DMS114 treated with DMSO at 0.1 percent for 48 hours (cell line): ENCODE results near the gene TTC23.

Source experiments
- DNase-seq: peaks from one replicate; lab custom pipeline; 2025; ENCODE audit not compliant: unreplicated experiment; lab: John Stamatoyannopoulos, UW

TTC23 gene

DNA sequence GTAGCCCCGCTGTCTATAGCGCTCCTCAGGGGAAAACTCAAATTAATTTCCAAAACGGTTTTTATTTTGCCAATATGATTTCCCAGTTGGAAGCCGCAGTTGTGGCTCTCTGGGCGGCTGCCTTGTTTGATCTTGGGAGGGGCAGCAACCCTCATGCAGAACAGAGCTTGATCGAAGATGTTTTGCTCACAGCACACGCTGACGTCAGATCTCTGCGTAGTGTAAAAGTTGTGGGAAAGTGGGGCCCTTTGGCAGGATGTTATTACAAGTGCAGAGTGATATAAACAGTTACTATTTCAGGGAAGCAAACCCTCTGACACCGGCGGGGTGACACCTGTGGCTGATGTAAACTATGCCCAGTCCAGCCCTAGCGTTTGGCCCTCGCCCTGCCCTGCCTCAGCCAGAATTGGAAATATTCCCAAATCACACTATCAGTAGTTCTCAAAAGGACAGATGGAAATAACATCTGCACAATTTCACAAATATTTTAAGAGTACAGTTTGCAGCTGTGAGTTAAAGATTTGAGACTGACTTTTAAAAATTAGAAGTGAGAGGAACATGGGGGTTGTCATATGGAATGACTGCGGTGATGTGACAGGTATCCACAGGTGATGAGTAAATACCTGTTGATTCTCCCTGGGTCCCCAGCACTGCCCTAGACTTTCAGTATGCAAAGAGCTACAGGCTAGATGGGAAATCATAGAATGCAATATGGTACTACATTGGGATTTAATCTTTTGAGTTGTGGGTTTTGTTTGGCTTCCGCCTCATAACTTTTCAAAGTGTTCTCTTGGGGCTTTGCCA, 142.8 kb downstream of the TTC23 start:
- no peak for DNase-seq

DNA sequence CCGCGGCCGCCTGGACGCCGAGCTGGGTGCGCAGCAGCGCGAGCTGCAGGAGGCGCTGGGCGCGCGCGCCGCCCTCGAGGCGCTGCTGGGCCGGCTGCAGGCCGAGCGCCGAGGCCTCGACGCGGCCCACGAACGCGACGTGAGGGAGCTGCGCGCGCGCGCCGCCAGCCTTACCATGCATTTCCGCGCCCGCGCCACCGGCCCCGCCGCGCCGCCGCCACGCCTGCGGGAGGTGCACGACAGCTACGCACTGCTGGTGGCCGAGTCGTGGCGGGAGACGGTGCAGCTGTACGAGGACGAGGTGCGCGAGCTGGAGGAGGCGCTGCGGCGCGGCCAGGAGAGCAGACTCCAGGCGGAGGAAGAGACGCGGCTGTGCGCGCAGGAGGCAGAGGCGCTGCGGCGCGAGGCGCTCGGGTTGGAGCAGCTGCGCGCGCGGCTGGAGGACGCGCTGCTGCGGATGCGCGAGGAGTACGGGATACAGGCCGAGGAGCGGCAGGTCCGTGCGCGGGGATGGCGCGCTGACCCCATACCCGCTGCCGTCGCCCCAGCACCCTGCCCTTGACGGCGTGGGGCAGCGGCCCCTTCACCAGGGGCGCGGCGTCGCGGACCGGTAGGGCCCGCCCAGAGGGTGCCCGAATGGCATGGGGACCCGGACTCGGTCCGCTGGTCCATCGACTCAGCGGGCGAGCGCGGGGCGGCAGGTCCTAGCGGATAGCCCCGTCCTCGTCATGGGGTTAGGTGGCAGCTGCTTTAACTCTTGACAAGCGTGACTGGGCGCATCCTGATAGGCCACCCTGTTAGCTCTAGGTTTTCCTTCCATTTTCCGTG, 143.7 kb downstream of the TTC23 start:
- DNase-seq = peak; percentile 59

DNA sequence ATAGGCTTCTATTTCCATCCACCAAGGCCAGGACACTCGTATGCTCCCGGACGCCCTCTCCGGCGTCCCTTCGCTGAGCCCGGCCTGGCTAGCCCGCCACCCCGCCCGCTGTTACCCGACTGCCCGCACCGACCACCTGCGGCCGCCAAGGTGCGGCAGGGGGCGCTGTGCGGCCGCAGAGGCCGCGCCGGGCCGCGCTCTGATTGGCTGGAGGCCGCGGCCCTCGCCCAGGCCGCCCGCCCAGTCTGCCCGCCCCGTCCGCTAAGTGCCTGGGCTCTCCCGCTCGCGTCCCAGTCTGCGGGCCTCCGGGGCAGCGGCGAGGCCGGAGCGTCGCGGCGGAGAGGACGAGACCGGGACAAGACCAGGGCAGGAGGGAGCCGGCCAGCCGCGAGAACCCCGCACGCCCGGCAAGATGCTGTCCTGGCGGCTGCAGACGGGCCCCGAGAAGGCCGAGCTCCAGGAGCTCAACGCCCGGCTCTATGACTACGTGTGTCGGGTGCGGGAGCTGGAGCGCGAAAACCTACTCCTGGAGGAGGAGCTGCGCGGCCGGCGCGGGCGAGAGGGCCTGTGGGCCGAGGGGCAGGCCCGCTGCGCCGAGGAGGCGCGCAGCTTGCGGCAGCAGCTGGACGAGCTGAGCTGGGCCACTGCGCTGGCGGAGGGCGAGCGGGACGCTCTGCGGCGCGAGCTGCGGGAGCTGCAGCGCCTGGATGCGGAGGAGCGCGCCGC, 144.4 kb downstream of the TTC23 start, which contains the start of gene SYNM:
SYNM (plus strand) TSS at position 293 of the 726 bp plus-strand sequence; CDS start at position 413, 120 bp downstream.
- peak; percentile 84 for DNase-seq

DNA sequence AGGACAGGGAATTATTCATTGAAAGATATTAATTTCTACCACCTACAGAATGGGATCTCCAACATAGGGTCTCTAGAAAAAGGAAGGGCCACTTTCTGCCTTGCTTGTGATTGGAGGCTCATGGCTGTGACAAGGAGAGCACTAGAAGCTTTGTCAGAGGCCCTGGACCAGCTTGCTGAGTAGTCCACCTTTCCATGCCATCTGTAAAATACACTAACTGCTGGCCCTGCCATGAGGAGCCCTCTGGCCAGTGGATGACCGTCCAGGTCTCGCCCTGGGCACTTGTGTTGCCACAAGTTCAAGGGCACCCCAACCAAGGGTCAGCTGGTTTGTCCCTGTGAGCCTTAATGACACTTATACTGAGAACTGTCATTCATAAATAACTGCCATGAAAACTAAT, 146.1 kb downstream of the TTC23 start:
- DNase-seq = no peak

DNA sequence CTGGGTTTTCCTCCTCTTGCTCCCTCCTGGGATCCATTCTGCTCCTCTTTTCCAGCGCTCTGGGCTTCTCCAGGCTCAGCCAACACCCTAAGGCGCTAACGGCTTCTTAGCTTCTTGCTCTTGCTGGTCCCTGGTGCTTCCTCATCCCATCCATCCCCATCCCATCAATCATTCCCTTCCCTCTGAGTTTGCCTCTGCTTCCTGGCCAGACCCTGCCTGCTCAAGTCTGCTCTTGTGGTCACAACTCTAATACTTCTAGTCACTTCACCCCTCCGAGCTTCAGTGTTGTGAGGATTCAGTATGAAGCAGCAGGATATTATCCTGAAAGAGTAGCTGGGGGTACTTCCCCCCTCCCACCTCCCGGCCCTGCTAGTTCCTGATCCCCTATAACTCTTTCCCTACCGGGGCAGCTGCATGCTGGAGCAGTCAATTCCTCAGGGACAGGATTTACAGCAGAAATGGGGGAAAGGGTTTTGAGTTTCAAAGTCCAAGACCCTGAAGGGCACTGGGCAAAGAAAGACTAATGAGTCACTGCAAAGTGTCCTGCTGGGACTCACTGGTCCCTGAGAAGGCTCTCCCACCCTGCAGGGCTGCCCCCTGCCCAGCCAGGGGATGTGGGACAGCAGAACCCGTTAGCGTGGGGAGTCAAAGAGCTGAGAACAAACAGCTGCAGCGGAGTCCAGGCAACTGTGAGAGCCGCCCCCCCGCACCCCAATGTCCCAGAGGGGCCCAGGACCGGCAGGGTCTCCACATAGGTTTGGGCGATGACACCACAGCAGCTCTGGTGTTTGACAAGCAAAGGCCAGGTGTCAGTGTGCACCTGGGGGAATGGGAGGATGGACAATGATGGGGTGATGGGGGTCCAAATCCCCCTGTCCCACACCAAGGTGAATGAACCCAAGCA, 146.8 kb downstream of the TTC23 start:
- no peak for DNase-seq

DNA sequence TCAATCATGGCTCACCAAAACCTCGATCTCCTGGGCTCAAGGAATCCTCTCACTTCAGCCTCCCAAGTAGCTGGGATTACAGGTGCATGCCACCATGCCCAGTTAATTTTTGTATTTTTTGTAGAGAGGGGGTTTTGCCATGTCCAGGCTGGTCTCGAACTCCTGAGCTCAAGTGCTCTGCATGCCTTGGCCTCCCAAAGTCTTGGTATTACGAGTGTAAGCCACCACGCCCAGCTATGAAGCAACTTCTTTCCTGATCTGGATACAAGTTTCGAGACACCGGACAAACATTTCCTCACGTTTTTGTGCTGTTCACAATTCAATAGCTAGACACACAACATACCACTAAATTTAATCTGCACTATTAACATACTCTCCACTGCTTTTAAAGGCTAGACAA, 147.9 kb downstream of the TTC23 start:
- no peak for DNase-seq

DNA sequence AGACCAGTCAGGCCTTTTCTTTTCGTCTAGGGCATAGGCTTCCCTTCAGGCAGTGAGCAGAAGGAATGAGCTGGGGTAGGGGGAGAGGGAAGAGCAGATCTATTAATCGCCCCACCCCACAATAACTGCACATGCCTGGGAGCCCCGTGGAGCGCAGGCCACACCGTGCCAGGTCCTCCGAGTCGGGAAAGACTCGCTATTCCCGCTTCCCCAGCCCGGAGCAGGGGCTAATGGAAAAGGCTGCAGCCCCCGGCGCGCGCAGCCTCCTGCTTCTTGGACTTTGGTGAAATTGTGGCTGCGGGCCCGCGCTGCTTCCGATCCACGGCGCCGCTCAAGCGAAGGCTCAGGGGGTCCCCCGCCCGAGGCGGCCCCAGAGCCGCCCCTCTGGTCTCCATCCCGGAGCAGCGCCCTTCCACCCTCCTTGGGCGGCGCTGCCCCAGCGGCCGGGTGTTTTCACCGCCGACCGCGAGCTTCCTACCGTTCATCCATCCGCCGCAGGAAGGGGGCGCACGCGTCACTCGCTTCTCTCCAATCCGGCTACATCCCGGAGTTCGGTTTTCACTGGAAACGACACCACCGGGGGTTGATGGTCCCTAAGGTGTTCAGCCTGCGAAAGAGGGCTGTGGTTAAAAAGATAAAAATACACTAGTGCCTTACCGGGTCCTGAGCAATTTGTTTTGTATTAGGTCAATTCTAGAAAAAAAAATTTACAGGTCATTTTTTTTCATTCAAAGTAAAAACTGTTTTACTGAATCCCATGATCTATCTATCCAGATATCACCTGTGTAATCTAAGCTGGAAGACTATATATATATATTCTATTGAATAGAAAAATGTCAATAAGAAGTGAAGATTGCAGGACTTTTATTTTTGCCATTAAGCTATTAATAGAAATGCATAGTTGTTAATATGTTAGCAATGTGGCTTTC, 148.9 kb downstream of the TTC23 start:
- DNase-seq = peak; percentile 80

DNA sequence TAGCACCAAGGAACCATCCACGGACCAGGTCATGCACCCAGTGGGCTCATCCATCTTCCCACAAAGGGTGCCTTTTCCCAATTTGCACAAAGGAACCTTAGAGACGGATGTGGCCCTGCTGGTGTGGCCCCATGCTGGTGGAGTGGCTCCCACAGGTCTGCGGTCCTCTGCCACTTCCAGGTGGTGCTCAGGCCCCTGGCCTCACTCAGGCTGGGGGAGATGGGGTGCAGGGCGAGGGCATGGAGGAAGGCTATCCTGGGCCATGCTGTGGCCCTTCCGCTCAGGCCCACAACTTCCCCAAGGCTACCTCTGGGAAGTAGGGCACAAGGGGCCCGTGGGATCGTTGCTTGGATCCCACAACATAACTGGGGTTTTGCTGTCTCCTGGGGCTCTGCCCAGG, 149.7 kb downstream of the TTC23 start:
- DNase-seq = no peak

DNA sequence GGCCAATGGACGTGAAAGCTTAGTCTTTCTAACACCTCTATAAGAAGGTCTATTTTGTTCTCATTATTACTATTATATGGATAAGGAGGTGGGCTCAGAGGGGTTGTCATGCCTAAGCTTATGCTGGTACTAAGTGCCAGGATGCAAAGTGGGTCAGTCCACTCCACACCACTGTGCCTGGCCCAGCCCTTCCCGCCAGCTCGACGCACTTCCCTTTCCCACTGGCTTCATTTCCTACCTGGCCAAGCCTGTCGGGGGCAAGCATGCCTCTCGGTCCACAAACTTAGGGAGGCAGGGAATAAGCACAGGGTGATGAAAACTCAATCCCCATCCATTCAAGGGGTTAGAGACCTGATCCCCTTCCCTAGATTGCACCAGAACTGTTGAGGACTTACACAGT, 150.4 kb downstream of the TTC23 start:
- no peak for DNase-seq

DNA sequence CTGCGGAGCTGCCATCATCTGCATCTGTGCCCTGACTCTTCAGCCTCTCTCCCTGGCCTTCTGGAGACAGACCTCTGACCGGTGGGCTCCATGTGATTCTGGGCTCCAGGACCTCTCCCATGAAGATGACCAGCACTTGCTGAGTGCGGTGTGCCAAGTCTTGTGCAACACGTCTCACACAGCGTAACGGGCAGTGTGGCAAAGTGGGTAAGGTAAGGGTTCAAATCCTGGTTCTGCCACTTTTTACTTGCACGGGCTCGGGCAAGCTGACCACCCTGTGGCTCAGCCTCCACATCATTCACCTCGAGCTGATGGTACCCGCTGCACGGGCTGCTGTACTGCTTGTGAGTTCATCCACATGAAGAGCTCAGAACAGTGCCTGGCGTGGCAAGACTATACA, 151.0 kb downstream of the TTC23 start:
- no peak for DNase-seq

DNA sequence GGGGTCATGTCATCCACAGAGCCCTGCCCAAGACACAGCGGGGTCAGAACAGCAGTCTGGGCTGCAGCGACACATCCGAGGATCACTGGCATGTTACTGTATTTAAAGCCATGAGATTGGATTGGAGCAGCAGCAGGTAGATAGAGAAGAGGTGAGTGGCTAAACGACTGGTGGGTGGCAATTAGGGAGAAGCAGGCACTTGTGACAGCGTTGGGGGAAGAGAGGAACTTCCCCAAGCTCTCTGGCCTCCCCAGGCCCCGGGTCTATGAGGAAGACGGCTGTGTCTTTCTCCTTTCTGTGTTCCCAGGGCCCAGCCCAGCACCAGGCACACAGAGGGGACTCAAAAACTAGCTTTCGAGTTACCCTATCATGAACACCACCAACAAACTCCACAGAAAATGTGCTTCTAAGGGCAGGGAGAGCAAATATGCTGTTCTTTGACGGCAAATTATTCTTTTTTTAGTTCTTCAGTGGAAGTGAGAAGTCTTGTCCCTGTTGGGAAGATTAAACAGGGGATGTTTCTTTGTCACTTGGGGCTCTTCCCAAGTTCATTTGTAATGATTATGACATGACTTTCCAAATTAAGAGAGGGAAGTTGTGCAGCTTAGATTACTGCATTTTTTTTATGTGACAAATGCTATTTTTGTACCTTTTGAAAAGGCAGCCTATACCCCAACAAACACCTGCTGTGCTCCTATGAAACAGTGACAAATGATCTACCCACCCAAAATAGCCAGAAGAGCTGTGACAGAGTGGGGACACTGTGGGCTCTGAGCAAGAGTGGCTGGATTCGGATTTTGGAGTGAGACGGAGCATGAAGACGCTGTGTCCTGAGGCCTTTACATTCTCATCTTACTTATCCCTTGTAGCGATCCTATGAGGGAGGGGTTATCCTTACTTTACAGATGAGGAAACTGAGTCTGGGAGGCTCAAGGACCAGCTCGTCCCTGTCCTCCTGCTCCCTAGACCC, 151.7 kb downstream of the TTC23 start:
- no peak for DNase-seq

DNA sequence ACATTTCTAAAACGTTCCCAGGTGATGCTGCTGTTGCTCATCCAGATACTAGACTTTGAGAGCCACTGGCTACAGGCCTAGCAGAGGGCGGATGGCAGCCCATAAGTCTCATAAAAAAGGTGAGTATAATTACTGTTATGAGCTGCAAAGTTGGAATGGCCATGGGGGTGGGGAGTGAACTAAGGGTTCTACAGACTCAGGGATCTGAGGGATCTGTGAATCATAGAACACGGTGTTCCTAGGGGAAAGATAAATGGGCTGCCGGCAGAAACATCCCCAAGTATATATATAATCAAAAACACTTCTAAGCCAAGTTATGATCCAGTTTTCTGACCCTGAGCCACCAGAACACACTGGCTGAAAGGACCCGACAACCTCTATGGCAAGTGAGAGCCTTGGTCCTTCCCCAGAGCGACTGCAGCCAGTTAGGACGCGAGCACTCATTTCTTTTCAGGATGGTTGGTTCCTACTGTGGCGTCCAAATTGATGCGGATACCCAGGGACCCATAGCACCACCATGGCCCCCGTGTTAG, 152.4 kb downstream of the TTC23 start:
- no peak for DNase-seq

DNA sequence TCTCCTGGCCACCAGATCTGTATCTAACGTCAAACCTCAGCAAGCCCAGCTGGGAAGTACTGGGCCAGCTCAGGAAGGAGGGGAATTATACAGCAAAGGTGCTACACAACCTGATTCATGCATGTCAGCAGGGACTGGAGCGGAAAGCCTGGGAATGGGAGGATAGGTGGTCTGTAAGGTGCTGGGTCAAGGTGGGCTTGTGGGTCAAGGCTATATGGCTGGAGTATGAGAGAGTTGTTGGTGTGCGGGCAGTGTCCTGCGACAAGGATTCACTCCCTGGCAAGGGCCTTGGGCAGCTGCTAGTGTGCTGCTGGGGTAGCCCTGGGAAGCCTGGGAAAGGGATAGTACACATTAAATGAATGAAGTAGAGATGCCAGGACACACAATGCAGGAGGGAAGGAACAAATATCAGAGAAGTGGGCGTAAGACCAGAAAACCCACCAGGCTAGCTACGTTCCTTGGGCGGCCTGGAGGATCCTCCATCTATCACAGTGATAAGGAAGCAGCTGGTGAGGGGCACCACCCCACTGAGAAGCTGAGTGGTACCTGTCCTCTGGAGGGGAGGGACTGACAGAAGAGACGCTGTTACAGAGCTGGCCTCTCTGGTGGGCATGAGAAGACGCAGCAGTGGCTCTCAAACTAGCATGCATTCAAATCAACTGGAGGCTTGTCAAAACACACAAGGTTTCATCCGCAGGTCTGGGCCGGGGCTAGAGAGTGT, 153.0 kb downstream of the TTC23 start:
- no peak for DNase-seq

DNA sequence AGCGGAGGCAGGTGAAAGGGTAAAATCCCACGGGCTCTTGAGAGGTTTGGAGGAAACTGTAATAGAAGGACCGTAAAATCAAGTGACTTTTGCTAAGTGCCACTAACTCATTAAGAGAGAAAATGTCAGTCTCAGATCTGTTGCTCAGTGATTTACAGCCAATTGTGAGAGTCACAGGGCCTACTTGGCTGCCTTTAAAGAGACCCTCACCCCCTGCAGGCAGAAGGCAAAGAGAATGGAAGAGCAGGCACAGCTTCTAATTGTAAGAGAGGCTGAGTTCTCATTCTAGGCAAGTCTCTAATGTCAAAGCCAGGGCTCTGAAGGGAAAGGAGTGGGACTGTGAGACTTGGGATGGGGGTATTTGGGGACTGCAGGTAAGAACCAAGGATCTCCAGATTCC, 153.8 kb downstream of the TTC23 start:
- no peak for DNase-seq

DNA sequence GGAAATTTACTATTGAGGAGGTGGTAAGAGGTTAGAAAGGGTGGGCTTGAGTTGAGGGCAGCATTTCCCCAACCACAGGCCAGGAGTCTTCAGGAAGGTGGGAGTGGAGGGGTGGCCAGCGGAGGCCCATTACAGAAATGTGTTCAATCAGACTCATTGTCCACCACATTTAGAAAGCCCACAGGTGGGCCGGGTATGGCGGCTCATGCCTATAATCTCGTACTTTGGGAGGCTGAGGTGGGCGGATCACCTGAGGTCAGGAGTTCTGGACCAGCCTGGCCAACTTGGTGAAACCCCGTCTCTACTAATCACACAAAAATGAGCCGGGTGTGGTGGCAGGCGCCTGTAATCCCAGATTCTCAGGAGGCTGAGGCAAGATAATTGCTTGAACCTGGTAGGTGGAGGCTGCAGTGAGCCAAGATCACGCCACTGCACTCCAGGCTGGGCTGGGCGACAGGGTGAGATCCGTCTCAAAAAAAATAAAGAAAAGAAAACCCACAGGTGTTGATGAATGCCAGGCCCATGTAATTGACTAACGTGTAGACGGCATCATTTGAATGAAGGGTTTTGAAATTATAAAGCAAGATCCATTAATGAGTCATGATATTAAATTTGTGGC, 156.7 kb downstream of the TTC23 start:
- no peak for DNase-seq

DNA sequence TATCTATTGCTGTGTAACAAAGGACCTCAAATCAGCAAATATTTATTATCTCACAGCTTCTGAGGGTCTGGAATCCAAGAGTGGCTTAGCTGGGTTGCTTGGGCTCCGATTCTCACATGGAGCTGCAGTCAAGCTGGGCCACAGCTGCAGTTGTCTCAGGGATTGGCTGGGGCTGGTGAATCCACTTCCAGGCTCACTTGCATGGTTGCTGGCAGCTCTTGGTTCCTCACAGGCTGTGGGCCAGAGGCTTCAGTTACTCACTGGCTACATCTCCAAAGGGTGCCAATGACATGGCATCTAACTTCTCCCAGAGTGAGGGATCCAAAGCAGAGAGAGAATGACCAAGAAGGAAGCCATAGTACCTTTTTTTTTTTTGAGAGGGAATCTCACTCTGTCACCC, 158.4 kb downstream of the TTC23 start:
- no peak for DNase-seq
